AG04449 (cell line): ENCODE measurements around the gene DHX8.

ENCODE experiments used
- CTCF ChIA-PET: fragments of 350-600 bp; formaldehyde crosslinking; extraction: SDS; loops from one replicate; lab custom pipeline; 2021; ENCODE audit warnings: antibody characterized with exemption; lab: Yijun Ruan, JAX
- POLR2A ChIA-PET: fragments of 400-600, 350-600 bp; formaldehyde crosslinking; extraction: SDS; loops from one replicate; lab custom pipeline; 2020; ENCODE audit warnings: antibody characterized with exemption, inconsistent platforms; lab: Yijun Ruan, JAX
- DNase-seq: peaks from one replicate; pipeline ENCODE4 v3.0.0-alpha.2; 2010; ENCODE audit warnings: low read depth, low spot score
- H3K4me3 ChIP-seq: 2 replicates; pipeline ENCODE4 v1.5.1; 2011; ENCODE audit warnings: low read depth, mild to moderate bottlenecking, control low read depth, low read length
- TF ChIP-seq, protein P1 (sequence below): IDR thresholded peaks from one replicate; pipeline ENCODE4 v1.5.1; 2011; ENCODE audit warnings: mild to moderate bottlenecking, moderate library complexity, low read length, control low read depth, inconsistent platforms; ENCODE audit not compliant: insufficient read depth; ENCODE audit errors: missing control alignments

Gene DHX8

DNA sequence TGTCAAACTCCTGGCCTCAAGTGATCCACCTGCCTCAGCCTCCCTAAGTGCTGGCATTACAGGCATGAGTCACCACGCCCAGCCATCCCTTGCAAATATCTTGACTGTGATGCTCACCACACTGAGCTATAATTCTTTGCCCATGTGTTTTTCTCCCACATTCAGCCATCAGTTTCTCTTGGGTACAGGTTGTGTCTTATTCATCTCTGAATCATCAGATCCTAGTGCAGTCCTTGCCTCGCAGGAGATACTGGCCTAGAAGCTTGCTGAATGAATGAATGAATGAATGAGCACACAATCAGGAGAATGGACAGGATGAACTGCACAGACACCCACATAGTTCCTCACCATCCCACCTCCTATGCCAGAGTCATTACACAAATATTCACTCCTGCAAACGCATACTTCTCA is 86.7 kb downstream of the DHX8 start:
- TF ChIP-seq, protein P1, sequence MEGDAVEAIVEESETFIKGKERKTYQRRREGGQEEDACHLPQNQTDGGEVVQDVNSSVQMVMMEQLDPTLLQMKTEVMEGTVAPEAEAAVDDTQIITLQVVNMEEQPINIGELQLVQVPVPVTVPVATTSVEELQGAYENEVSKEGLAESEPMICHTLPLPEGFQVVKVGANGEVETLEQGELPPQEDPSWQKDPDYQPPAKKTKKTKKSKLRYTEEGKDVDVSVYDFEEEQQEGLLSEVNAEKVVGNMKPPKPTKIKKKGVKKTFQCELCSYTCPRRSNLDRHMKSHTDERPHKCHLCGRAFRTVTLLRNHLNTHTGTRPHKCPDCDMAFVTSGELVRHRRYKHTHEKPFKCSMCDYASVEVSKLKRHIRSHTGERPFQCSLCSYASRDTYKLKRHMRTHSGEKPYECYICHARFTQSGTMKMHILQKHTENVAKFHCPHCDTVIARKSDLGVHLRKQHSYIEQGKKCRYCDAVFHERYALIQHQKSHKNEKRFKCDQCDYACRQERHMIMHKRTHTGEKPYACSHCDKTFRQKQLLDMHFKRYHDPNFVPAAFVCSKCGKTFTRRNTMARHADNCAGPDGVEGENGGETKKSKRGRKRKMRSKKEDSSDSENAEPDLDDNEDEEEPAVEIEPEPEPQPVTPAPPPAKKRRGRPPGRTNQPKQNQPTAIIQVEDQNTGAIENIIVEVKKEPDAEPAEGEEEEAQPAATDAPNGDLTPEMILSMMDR, result no peak
- no peak overlapping the region for H3K4me3 ChIP-seq
- CTCF ChIA-PET, result interaction anchor here (0.8 to 3.2 kb wide), 10 partner anchors 9 to 195 kb away, joined by 3 to 14 read pairs (median 4); no protein-coding TSS in a partner anchor
- no peak for DNase-seq
- POLR2A ChIA-PET, result interaction anchor here (1.0 to 1.2 kb wide), 3 partner anchors 14 to 203 kb away, joined by 3 read pairs; no protein-coding TSS in a partner anchor

DNA sequence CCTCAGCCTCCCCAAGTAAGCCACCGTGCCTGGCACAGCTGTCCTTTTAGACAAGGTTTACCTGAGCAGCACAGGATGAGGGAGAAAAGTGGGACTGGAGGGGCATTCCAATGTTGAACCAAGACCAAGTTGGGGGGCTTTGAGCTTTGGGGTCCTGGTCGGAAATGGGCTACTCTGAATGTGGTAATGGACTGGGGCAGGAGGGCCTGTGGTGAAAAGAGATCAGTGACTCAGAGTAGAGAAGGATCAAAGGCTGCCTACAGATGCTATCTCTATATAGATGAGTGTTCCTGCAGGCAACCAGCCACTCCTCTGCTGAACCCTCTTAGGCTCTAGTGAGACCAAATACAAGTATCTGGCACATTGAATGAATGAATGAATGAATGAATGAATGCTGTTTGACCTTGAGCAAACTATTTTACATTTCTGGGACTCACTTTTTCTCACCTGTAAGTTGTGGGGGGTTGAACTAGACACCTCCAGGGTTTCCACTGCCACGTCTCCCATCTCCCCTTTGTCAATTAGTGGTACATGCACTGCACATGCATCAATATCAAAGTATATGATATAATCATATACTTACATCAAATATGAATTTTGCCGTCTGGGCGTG is 88.7 kb downstream of the DHX8 start:
- H3K4me3 ChIP-seq, result no peak overlapping the region
- DNase-seq, result no peak
- ChIA-PET CTCF (interaction anchor here (3.2 to 10.0 kb wide), 4 partner anchors 12 to 195 kb away, joined by 14 to 137 read pairs (median 72); no protein-coding TSS in a partner anchor), POLR2A (no interaction called here)
- TF ChIP-seq, protein P1, result no peak

DNA sequence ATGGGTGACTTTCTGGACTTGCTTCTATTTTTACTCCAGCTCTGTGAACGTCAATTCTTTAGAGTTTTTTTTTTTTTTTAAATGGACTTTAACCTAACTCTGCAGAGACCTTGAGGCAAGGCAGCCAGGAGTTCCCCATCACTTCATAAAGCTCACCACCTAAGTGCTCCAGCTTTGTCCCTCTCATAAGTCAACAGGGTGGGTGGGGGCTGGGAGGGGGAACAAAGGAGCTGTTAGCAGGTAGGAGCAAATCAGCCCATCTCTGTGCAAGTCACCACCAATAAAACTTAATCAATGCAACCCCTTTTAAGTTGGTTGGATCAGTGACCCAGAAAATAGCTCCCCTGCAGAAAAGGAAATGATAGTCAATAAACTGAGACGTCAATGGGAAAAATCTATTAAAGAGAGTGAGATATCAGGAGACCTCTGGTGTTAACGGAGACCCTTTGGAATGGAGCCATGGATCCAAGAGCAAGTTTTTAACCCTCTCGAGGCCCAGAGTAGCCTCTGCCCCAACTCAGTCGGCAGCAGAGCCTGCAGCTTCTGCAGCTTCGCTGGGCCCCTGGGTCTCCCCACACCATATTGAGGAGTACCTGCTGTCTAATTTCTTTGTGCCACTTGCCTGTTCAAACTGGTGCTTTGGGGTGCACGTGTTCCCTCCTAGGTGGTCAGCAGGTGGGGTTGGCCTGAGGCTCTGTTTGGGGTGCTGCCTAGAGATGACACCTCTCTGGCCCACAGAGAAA is 90.0 kb downstream of the DHX8 start:
- TF ChIP-seq, protein P1, result no peak
- H3K4me3 ChIP-seq, result no peak overlapping the region
- POLR2A ChIA-PET, result no interaction called here
- DNase-seq, result no peak
- CTCF ChIA-PET, result interaction anchor here (1.1 to 10.0 kb wide), 11 partner anchors 13 to 193 kb away, joined by 3 to 137 read pairs (median 7); partner anchors contain the start of genes DHX8 and SOST

DNA sequence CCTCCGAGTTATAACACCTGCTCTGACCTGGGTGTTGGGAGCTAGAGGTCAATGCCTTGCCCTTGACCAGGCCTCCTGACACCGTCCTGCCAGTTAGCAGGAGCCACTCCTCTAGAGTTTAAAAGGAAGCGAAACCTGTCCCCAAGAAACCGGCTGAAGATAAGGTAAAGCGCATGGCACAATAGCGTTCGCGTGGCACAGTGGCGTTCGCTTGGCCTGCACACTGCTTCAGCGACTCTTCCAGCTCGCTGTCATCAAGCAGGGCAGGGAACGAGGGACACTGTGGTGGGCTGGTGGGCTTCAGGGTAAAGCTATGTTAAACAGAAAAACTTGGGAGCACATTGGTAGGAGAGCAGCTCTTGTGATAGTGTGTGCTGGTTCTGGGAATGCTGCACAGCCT is 90.6 kb downstream of the DHX8 start:
- TF ChIP-seq, protein P1, result no peak
- no peak overlapping the region for H3K4me3 ChIP-seq
- no peak for DNase-seq
- ChIA-PET POLR2A (no interaction called here), CTCF (interaction anchor here (1.1 to 10.0 kb wide), 10 partner anchors 14 to 193 kb away, joined by 3 to 137 read pairs (median 33); partner anchors contain the start of genes DHX8 and SOST)

DNA sequence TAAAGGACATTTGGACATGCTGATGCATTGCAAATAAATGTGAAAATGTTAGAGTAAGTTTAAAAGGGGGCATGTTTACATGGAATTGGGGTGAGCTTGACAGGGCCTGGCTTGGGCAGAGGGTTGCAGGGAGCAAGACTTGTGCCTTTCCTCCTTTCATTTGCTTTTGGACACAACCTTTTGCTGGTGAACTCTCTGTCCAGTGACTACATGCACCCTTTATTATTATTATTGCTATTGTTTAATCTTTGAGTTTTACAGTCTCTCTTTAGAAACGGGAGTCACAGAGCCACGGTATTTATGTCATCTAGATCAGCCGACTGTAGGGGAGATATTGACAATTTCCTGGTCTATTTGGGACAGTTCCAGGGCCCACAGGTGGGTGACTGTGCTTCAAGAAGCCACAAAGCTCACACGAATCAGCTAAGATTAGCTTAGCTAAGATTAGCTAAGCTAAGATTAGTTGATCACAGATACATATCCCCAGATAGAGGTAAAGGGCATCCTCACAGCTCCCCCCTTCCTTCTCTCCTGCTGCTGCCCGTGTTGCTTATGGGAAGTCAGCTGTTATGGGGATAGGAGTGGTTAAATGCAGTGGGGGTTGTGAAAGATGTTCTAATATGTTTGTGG is 91.2 kb downstream of the DHX8 start:
- TF ChIP-seq, protein P1, result no peak
- DNase-seq, result no peak
- H3K4me3 ChIP-seq, result no peak overlapping the region
- ChIA-PET POLR2A (no interaction called here), CTCF (interaction anchor here (0.6 to 10.0 kb wide), 16 partner anchors 9 to 192 kb away, joined by 3 to 137 read pairs (median 21); partner anchors contain the start of gene SOST)
